ENCODE measurements around the gene RPAP3. TPM values are rescaled to one million over a fixed set of nuclear protein-coding genes. Genes with fewer than 3 reads are reported as not detected.

The RPAP3 gene
- total RNA-seq, 1 experiment from 2014 or later = 47.2 TPM

GRCh38 chr12:47711448-47711847 lies 5.6 kb upstream of the RPAP3 start:
- Histone ChIP-seq H3K9ac (ENCODE audit: low read length) (no peak overlapping the region), H3K4me1 (ENCODE audit: low read length) (peaks cover 63% of the 10 kb centered on the region), H3K27me3 (ENCODE audit: low read length) (no peaks in the 10 kb centered on the region), H4K20me1 (ENCODE audit: insufficient read depth, low read depth, low read length) (no peaks in the 10 kb centered on the region), H3K36me3 (ENCODE audit: insufficient read depth, low read length) (no peaks in the 10 kb centered on the region), H3K27ac (ENCODE audit: low read length) (peak overlapping the region; percentile 90; the same call in 1 of the 2 replicates), H3K9me3 (ENCODE audit: low read length) (no peaks in the 10 kb centered on the region), H3K9me2 (replicated peaks; ENCODE audit: insufficient read depth, low read length) (no peaks in the 10 kb centered on the region), H2AFZ (ENCODE audit: low read length) (no peak overlapping the region), H3K4me2 (ENCODE audit: low read depth, low read length, poor library complexity, severe bottlenecking) (no peak overlapping the region), H3K79me2 (ENCODE audit: low read length) (peaks cover 30% of the 10 kb centered on the region), H3K4me3 (ENCODE audit: low read length) (no peak overlapping the region)
- no peak for DNase-seq

GRCh38 chr12:47710278-47710677 lies 4.4 kb upstream of the RPAP3 start:
- Histone ChIP-seq H3K9me2 (replicated peaks; ENCODE audit: insufficient read depth, low read length) (no peaks in the 10 kb centered on the region), H3K9ac (ENCODE audit: low read length) (peak overlapping the region; percentile 80), H3K27me3 (ENCODE audit: low read length) (no peaks in the 10 kb centered on the region), H3K4me2 (ENCODE audit: low read depth, low read length, poor library complexity, severe bottlenecking) (peak overlapping the region; percentile 91), H3K79me2 (ENCODE audit: low read length) (peaks cover 40% of the 10 kb centered on the region), H3K4me1 (ENCODE audit: low read length) (peaks cover 51% of the 10 kb centered on the region), H2AFZ (ENCODE audit: low read length) (no peak overlapping the region), H3K36me3 (ENCODE audit: insufficient read depth, low read length) (no peaks in the 10 kb centered on the region), H3K27ac (ENCODE audit: low read length) (peak overlapping the region; percentile 90), H3K4me3 (ENCODE audit: low read length) (peak overlapping the region; percentile 72), H4K20me1 (ENCODE audit: insufficient read depth, low read depth, low read length) (no peaks in the 10 kb centered on the region; the same call in 1 of the 2 replicates), H3K9me3 (ENCODE audit: low read length) (no peaks in the 10 kb centered on the region)
- DNase-seq = no peak

- Histone ChIP-seq H3K36me3 (ENCODE audit: insufficient read depth, low read length) (no peaks in the 10 kb centered on the region), H3K27me3 (ENCODE audit: low read length) (no peaks in the 10 kb centered on the region), H4K20me1 (ENCODE audit: insufficient read depth, low read depth, low read length) (peaks cover 4% of the 10 kb centered on the region; the same call in 1 of the 2 replicates), H3K9ac (ENCODE audit: low read length) (peak overlapping the region; percentile 80), H3K9me3 (ENCODE audit: low read length) (no peaks in the 10 kb centered on the region), H3K4me1 (ENCODE audit: low read length) (peaks cover 51% of the 10 kb centered on the region), H3K79me2 (ENCODE audit: low read length) (peaks cover 46% of the 10 kb centered on the region), H2AFZ (ENCODE audit: low read length) (no peak overlapping the region), H3K4me3 (ENCODE audit: low read length) (peak overlapping the region; percentile 72), H3K27ac (ENCODE audit: low read length) (peak overlapping the region; percentile 90), H3K9me2 (replicated peaks; ENCODE audit: insufficient read depth, low read length) (no peaks in the 10 kb centered on the region), H3K4me2 (ENCODE audit: low read depth, low read length, poor library complexity, severe bottlenecking) (peak overlapping the region; percentile 91)
- peak; percentile 91 for DNase-seq
Measured at GRCh38 chr12:47709671-47710070, 3.8 kb upstream of the RPAP3 start.

GRCh38 chr12:47709237-47709636 lies 3.4 kb upstream of the RPAP3 start:
- peak overlapping the region; percentile 91 for H3K4me2 ChIP-seq (ENCODE audit: low read depth, low read length, poor library complexity, severe bottlenecking)
- H3K9me3 ChIP-seq (ENCODE audit: low read length) = no peaks in the 10 kb centered on the region
- no peaks in the 10 kb centered on the region for H3K9me2 ChIP-seq (replicated peaks; ENCODE audit: insufficient read depth, low read length)
- H3K9ac ChIP-seq (ENCODE audit: low read length) = peak overlapping the region; percentile 80
- H3K4me1 ChIP-seq (ENCODE audit: low read length) = peaks cover 53% of the 10 kb centered on the region
- H2AFZ ChIP-seq (ENCODE audit: low read length) = no peak overlapping the region
- H3K27ac ChIP-seq (ENCODE audit: low read length) = peak overlapping the region; percentile 90
- peaks cover 50% of the 10 kb centered on the region for H3K79me2 ChIP-seq (ENCODE audit: low read length)
- H4K20me1 ChIP-seq (ENCODE audit: insufficient read depth, low read depth, low read length) = peaks cover 4% of the 10 kb centered on the region; the same call in 1 of the 2 replicates
- H3K27me3 ChIP-seq (ENCODE audit: low read length) = no peaks in the 10 kb centered on the region
- no peaks in the 10 kb centered on the region for H3K36me3 ChIP-seq (ENCODE audit: insufficient read depth, low read length)
- DNase-seq = no peak
- peak overlapping the region; percentile 72 for H3K4me3 ChIP-seq (ENCODE audit: low read length)

- Histone ChIP-seq H4K20me1 (ENCODE audit: insufficient read depth, low read depth, low read length) (peaks cover 7% of the 10 kb centered on the region; the same call in 1 of the 2 replicates), H3K79me2 (ENCODE audit: low read length) (peaks cover 63% of the 10 kb centered on the region), H3K4me3 (ENCODE audit: low read length) (peak overlapping the region; percentile 72), H3K9me2 (replicated peaks; ENCODE audit: insufficient read depth, low read length) (no peaks in the 10 kb centered on the region), H3K36me3 (ENCODE audit: insufficient read depth, low read length) (peaks cover 10% of the 10 kb centered on the region; the same call in 1 of the 2 replicates), H3K27me3 (ENCODE audit: low read length) (no peaks in the 10 kb centered on the region), H3K4me1 (ENCODE audit: low read length) (peaks cover 65% of the 10 kb centered on the region), H3K9ac (ENCODE audit: low read length) (peak overlapping the region; percentile 80), H2AFZ (ENCODE audit: low read length) (no peak overlapping the region), H3K4me2 (ENCODE audit: low read depth, low read length, poor library complexity, severe bottlenecking) (peak overlapping the region; percentile 91), H3K27ac (ENCODE audit: low read length) (peak overlapping the region; percentile 90), H3K9me3 (ENCODE audit: low read length) (no peaks in the 10 kb centered on the region)
- DNase-seq = peak; percentile 65
Measured at GRCh38 chr12:47707905-47708543, 2.2 kb upstream of the RPAP3 start.

GRCh38 chr12:47707355-47707754 lies 1.5 kb upstream of the RPAP3 start:
- H3K4me3 ChIP-seq (ENCODE audit: low read length) = peak overlapping the region; percentile 72
- peak overlapping the region; percentile 80 for H3K9ac ChIP-seq (ENCODE audit: low read length)
- peak overlapping the region; percentile 91 for H3K4me2 ChIP-seq (ENCODE audit: low read depth, low read length, poor library complexity, severe bottlenecking)
- H3K27me3 ChIP-seq (ENCODE audit: low read length) = no peaks in the 10 kb centered on the region
- H3K79me2 ChIP-seq (ENCODE audit: low read length) = peaks cover 69% of the 10 kb centered on the region
- peak; percentile 52 for DNase-seq
- peaks cover 7% of the 10 kb centered on the region; the same call in 1 of the 2 replicates for H4K20me1 ChIP-seq (ENCODE audit: insufficient read depth, low read depth, low read length)
- H3K4me1 ChIP-seq (ENCODE audit: low read length) = peaks cover 70% of the 10 kb centered on the region
- no peak overlapping the region for H2AFZ ChIP-seq (ENCODE audit: low read length)
- no peaks in the 10 kb centered on the region for H3K9me2 ChIP-seq (replicated peaks; ENCODE audit: insufficient read depth, low read length)
- H3K27ac ChIP-seq (ENCODE audit: low read length) = peak overlapping the region; percentile 90
- H3K36me3 ChIP-seq (ENCODE audit: insufficient read depth, low read length) = peaks cover 13% of the 10 kb centered on the region; the same call in 1 of the 2 replicates
- no peaks in the 10 kb centered on the region for H3K9me3 ChIP-seq (ENCODE audit: low read length)

GRCh38 chr12:47705229-47705565 lies 633 bp downstream of the RPAP3 start:
- H3K9me2 ChIP-seq (replicated peaks; ENCODE audit: insufficient read depth, low read length) = no peaks in the 10 kb centered on the region
- H3K27ac ChIP-seq (ENCODE audit: low read length) = peak overlapping the region; percentile 45
- H3K4me3 ChIP-seq (ENCODE audit: low read length) = peak overlapping the region; percentile 72
- peak; percentile 50 for DNase-seq
- no peaks in the 10 kb centered on the region for H3K9me3 ChIP-seq (ENCODE audit: low read length)
- peaks cover 26% of the 10 kb centered on the region; the same call in 1 of the 2 replicates for H3K36me3 ChIP-seq (ENCODE audit: insufficient read depth, low read length)
- peak overlapping the region; percentile 91 for H3K4me2 ChIP-seq (ENCODE audit: low read depth, low read length, poor library complexity, severe bottlenecking)
- H3K4me1 ChIP-seq (ENCODE audit: low read length) = peaks cover 68% of the 10 kb centered on the region
- peak overlapping the region; percentile 80 for H3K9ac ChIP-seq (ENCODE audit: low read length)
- H3K79me2 ChIP-seq (ENCODE audit: low read length) = peaks cover 84% of the 10 kb centered on the region
- H2AFZ ChIP-seq (ENCODE audit: low read length) = no peak overlapping the region
- no peaks in the 10 kb centered on the region for H3K27me3 ChIP-seq (ENCODE audit: low read length)
- H4K20me1 ChIP-seq (ENCODE audit: insufficient read depth, low read depth, low read length) = peaks cover 7% of the 10 kb centered on the region; the same call in 1 of the 2 replicates

GRCh38 chr12:47704719-47705118 lies 1.1 kb downstream of the RPAP3 start:
- Histone ChIP-seq H3K9me3 (ENCODE audit: low read length) (no peaks in the 10 kb centered on the region), H3K9ac (ENCODE audit: low read length) (peak overlapping the region; percentile 80), H3K4me3 (ENCODE audit: low read length) (peak overlapping the region; percentile 72), H3K27me3 (ENCODE audit: low read length) (no peaks in the 10 kb centered on the region), H4K20me1 (ENCODE audit: insufficient read depth, low read depth, low read length) (peaks cover 7% of the 10 kb centered on the region; the same call in 1 of the 2 replicates), H3K36me3 (ENCODE audit: insufficient read depth, low read length) (peaks cover 29% of the 10 kb centered on the region; the same call in 1 of the 2 replicates), H3K4me2 (ENCODE audit: low read depth, low read length, poor library complexity, severe bottlenecking) (peak overlapping the region; percentile 91), H3K27ac (ENCODE audit: low read length) (peak overlapping the region; percentile 45), H3K4me1 (ENCODE audit: low read length) (peaks cover 63% of the 10 kb centered on the region), H3K9me2 (replicated peaks; ENCODE audit: insufficient read depth, low read length) (no peaks in the 10 kb centered on the region), H3K79me2 (ENCODE audit: low read length) (peaks cover 87% of the 10 kb centered on the region), H2AFZ (ENCODE audit: low read length) (no peak overlapping the region)
- DNase-seq = no peak

All from Karpas-422 (cell line).